GM21360 (cell line): ENCODE measurements around the gene FAM184A.

ENCODE experiments used
- ATAC-seq: cut with Tn5 transposase; IDR thresholded peaks from one replicate; pipeline ENCODE4 v1.9.1; 2021; ENCODE audit warnings: mild to moderate bottlenecking, moderate library complexity; ENCODE audit not compliant: unreplicated experiment

FAM184A gene

GRCh38 chr6:119061215-119061614, 17.2 kb downstream of the FAM184A start:
- ATAC-seq: no peak

DNA sequence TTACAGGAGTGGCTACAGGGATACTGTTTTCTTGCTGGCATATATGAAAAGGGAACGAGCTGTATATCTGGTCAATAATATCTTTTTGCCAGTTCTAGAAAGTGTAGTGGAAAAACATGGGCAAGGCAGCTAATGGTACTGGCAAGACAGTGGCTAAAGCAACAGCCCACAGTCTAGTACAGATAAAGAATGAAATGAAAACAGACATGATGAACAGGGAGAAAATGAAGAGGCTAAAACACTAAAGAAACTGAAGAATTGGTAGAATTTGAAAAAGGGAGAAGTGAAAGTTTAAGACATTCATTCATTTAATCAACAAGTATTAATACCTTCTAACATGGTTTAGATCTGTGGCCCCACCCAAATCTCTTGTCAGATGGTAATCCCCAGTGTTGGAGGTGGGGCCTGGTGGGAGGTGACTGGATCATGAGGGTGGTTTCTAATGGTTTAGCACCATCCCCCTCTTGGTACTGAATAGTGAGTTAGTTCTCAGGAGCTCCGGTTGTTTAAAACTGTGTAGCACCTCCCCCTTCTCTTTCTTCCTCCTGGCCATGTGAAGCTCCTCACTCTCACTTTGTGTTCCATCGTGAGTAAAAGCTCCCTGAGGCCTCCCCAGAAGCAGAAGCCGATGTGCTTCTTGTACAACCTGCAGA, 18.1 kb downstream of the FAM184A start:
- no peak for ATAC-seq

GRCh38 chr6:119055069-119055468, 23.4 kb downstream of the FAM184A start:
- no peak for ATAC-seq

- no peak for ATAC-seq
Observed at GRCh38 chr6:119052987-119053386, 25.5 kb downstream of the FAM184A start.

- no peak for ATAC-seq
Observed at GRCh38 chr6:119052292-119052889, 26.1 kb downstream of the FAM184A start.

- ATAC-seq: no peak
Observed at GRCh38 chr6:119044255-119044654, 34.2 kb downstream of the FAM184A start.

GRCh38 chr6:119043783-119044182, 34.7 kb downstream of the FAM184A start:
- ATAC-seq: peak; percentile 51

- no peak for ATAC-seq
Observed at GRCh38 chr6:119043265-119043664, 35.2 kb downstream of the FAM184A start.

- no peak for ATAC-seq
Observed at GRCh38 chr6:119040636-119041035, 37.8 kb downstream of the FAM184A start.

GRCh38 chr6:119040229-119040628, 38.2 kb downstream of the FAM184A start:
- no peak for ATAC-seq

GRCh38 chr6:119037941-119038623, 40.4 kb downstream of the FAM184A start:
- ATAC-seq: no peak

DNA sequence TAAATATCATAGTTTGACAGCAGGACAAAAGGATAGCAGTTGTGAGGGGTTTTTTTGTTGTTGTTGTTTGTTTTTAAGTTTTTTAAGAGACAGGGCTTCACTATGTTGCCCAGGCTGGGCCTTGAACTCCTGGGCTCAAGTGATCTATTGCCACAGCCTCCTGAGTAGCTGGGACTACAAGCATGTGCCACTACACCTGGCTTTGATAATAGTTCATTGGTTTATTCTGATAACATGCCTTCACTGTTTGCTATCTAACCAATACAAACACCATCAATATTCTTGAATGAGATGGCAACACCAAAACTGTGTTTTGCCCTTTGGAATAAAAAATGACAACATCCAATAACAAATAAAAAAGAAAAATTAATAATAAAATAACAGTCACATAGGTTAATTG, 41.2 kb downstream of the FAM184A start:
- no peak for ATAC-seq

DNA sequence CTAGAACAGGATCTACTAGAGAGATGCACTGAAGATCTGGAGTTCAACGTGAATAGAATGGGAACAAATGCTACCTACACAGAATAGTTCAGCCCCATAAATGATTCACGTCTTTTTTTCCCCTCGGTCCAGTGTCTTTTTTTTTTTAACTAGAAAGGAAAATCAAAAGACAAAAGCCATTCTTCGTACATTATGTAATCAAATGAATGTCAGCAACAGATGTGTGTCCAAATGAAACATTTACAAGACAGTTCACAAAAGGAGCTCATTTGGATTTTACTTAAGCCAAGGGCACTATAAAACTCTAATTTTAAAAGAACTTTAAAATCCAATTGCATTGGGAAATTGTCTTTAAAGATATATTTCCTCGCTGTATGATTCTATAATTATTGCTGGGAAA, 42.4 kb downstream of the FAM184A start:
- no peak for ATAC-seq

DNA sequence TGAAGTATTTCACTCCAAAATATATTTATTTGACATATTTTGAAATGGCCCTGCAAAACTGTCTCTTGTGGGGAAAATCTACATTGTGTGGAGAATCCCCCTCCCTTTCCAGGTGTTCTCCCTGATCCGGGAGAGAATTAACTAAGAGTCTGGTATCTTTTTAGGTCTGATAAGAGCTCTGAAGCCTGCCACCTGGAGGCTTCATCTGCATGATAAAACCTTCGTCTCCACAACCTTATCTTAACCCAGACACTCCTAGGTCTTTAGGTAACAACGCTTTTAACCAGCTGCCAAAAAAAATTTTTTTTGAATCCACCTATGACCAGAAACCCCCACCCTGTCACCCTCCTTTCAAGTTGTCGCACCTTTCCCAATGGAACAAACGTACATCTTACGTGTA, 43.0 kb downstream of the FAM184A start:
- no peak for ATAC-seq

- no peak for ATAC-seq
Observed at GRCh38 chr6:119034827-119035458, 43.5 kb downstream of the FAM184A start.

DNA sequence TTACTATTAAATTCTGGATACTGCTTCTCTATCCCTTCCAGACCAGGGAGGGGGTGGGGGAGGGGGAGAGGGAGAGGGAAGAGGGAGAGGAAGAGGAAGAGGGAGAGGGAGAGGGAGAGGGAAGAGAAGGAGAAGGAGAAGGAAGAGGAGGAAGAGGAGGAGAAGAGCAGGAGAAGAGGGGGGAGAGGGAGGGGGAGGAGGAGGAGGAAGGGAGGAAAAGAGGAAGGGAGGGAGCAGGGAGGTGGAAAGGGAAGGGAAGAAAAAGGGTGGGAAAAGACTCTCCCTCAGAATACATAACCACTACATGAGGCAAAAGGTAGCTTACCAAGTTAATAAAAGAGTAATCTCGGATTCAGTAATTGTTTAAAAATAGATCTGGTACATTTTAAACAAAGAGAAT, 46.0 kb downstream of the FAM184A start:
- no peak for ATAC-seq

GRCh38 chr6:119030759-119031158, 47.7 kb downstream of the FAM184A start:
- ATAC-seq: no peak

DNA sequence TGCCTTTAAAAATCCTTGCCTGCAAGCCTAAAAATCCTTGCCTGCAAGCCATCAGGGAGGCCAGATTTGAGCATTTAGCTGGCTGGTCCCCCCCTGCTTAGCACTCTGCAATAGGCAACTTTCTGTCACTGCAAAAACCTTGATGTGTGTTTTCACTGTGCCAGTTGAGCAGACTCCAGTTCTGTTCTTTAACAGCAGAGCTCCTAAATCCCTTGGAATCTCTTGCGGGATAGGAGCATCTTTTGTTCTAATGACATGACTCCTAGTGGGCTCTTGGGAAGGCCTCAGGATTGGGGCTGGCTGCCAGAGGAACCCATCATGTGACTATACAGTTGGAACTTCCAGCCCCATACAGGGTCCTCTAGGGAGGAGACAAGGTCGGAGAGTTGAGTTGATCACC, 50.4 kb downstream of the FAM184A start:
- ATAC-seq: no peak

- ATAC-seq: no peak
Observed at GRCh38 chr6:119027465-119027864, 51.0 kb downstream of the FAM184A start.

DNA sequence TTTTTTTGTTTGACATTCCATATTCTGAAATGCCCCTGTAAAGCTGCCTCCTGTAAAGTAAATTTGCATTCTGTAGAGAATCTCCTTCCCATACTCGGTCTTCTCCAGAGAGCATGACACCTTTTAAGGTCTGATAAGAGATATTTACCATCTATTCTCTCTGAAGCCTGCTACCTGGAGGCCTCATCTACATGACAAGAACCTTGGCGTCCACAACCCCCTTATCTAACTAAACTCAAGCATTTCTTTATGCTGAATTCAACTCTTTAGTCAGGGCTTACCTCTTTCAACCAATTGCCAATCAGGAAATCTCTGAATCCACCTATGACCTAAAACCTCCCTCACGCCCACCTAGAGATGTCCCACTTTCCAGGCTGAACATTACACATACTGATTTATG, 51.6 kb downstream of the FAM184A start:
- ATAC-seq: no peak

DNA sequence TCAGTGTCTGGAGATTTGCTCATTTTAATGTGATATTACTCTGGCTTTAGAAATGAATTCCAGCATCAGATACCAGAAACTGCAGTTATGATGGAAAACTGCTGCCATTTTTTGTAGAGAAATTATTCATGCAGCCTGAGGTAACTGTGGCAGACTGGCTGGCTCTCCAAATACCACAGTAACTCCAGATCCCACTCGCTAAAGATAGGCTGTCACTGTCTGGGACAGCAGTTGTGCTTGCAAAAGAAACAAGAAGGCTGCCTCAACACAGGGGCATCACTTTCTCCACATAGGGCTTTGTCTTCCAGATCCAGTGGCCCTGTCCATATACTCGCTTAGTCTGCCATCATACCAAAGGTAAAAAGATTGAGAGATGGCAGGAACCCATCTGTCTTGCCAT, 52.7 kb downstream of the FAM184A start:
- no peak for ATAC-seq

DNA sequence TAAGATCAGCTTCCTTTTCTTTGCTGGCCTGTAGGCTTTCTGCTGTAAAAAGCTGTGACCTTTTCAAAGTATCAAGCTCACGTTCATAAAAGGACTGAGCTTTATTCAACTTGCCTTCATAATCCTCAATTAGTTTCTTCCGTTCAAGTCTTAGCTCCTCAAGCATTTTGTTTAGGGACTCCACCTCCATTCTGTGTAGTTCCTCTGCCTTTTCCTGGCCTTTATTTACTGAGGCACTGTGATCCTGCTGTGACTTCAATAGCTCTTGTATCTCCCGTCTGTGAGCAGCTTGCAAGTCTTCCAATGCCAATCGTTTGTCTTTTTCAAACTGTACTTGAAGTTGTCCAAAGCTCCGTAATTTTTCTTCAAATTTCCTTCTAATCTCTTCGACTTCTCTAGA, 54.4 kb downstream of the FAM184A start:
- no peak for ATAC-seq
